Measurements from ENCODE around the gene PYGB.

Gene PYGB

DNA sequence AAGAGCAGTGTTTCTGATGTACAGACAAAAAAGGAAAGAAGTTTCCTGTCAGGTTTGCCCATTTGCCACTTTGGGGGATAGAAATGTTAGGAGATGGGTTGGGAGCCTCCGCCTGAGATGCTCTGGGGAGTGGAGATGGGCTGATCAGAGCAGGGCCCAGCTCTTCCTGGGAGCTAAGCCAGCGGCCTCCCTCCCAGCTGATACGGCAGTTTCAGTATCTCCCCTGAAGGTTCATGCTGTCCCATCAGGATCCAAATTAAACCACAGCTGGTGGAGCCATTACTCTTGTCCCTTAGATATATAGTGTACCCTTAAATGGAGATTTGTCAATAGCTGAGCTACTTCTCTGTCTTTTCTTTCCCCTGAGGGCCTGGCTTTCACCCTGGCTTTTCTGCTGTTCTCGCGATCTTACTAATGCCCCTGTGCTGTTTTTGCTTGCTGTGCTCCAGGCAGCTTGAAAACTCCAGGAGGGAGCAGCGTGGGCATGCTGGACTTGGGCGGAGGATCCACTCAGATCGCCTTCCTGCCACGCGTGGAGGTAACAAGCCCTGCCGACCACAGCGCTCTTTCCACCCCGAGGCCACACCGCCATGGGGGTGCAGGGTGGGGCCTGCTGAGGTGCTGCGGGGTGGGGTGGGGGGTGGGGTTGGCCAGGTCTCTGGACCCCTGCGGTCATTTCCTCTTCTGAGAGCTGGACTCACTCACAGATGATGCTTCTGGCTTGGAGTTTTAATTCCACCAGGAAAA lies 31.5 kb upstream of the PYGB start:
- no peak for DNase-seq

DNA sequence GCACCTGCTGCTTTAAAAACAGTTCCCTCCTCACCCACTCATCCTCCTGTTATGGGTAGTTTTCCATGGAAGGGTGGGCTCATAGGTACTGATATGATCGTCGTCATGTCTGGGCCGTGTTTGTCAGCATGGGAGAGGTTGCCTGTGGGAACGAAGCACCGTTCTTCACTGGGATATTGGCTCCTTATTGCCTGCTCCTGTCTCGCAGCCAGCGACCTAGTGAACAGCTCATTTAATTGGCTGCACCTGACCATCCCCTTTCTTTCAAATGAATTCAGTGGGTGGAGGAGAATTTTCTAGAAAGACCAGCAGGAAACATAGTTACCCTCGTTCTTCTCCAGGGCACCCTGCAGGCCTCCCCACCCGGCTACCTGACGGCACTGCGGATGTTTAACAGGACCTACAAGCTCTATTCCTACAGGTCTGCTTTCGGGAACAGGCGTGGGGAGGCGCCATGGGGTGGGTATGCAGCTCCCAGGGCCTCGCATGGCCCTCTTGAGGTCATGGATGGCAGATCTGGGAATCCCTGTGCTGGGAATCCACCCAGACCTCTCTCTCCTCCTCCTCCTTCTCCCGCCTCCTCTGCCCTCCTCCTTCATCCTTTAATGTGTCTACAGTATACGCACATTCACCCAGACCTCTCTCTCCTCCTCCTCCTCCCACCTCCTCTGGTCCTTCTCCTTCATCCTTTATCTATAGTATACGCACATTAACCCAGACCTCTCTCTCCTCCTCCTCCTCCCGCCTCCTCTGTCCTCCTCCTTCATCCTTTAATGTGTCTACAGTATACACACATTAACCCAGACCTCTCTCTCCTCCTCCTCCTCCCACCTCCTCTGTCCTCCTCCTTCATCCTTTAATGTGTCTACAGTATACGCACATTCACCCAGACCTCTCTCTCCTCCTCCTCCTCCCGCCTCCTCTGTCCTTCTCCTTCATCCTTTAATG lies 30.4 kb upstream of the PYGB start:
- no peak for DNase-seq

DNA sequence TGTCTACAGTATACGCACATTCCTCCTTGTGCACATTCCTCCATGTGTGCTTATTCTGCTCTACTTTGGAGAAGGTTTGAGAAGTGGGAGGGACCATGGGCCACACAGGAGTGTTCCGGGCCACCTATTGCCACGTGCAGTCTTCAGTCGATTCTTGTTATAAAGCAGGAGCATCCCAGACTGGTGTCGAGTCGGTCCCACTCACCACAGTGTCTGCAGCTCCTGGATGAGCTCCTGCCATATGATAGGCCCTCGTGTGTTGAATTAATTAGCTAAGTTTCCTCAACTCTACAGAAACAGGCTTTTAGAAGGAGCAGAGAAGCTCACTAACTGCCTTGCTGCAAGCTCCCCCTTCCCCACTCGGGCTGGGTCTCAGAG lies 29.8 kb upstream of the PYGB start:
- DNase-seq: no peak

DNA sequence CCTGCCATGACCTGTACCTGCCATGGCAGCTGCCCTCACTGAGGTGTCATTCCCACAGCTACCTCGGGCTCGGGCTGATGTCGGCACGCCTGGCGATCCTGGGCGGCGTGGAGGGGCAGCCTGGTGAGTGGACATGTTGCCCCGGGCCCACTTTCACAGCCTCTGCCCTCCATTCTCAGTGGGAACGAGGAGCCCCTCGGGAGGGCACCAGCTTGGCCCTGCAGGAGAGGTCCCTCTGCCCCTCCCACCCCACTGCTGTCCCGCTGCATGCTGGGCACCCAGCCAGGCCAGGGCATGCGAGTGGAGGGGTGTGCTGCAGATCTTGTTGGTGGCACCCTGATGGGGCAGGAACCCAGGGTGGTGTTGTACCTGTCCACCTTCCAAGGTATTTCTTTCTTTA lies 29.4 kb upstream of the PYGB start:
- no peak for DNase-seq

DNA sequence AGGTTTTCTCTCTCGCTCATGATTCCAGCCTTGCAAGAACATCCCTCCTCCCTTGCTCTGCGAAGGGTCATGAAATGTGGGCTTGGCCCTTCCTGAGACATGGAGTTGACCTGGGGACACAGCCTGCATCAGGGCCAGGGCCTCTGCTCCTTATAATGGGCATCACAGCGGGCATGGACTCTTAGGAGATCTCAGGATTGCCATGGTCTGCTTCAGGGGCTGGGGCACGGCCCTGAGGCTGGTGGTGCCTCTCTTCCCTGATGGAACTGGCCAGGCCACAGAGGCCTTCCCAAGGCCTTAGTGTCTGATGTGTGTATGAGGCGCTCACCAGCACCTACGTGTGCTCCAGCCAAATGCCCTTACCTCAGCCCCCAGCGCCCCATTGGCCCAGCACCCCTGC lies 28.5 kb upstream of the PYGB start:
- no peak for DNase-seq

DNA sequence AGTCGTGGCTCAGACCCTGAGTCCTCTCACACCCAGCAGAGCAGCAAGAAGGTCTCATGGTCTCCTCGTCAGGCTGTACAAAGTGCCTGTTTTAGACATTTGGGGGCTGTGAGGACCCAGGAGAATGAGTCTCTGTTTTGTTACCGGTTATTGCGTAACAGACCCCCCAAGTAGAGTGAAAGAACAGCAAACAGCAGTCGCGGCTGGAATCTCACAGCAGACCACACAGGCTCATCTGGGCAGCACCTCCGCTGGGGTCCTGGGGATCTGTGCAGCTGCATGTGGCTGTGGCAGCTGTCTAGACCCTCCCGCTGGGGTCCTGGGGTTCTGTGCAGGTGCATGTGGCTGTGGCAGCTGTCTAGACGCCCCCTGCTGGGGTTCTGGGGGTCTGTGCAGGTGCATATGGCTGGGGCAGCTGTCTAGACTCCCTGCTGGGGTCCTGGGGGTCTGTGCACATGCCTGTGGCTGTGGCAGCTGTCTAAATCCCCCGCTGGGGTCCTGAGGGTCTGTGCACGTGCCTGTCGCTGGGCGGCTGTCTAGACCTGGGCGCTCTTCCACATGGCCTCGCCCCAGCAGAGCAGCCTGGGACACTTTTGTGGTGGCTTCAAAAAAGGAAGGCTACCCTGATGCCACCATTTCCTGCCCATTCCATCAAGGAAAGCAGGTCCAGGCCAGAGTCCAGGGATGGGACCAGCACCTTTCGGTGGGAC lies 27.7 kb upstream of the PYGB start:
- DNase-seq: no peak

DNA sequence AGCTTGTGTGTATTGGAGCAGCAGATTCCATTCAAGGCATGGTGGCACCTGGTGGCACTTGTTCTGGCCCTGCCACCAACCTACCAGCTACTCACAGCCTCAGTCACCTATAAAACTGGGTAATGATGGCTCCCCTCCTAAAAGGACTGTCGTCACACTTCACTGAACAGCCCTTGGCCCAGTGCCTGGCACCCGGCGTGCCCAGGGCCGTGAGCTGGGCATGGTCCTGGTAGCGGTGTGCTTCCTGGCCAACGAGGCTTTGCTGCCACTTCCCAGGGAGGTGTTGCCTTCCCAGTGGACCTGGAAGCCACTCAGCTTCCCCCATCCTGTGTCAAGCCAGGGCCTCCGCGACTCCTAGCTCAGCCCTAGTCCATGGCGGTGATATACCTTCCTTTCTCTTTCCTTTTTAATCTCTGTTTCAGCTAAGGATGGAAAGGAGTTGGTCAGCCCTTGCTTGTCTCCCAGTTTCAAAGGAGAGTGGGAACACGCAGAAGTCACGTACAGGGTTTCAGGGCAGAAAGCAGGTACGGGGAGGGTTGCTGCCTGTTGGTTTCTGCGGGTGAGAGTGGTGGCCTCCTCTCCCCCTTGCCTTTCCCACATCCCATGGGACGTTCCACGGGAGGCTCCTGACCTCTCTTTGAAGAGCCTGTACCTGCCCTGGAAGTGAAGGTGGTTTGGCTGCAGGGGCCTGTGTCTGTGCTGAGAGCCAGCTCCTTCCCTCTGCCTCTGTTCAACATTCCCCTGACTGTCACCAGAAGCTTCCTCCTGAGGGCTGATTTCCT lies 26.9 kb upstream of the PYGB start:
- no peak for DNase-seq

DNA sequence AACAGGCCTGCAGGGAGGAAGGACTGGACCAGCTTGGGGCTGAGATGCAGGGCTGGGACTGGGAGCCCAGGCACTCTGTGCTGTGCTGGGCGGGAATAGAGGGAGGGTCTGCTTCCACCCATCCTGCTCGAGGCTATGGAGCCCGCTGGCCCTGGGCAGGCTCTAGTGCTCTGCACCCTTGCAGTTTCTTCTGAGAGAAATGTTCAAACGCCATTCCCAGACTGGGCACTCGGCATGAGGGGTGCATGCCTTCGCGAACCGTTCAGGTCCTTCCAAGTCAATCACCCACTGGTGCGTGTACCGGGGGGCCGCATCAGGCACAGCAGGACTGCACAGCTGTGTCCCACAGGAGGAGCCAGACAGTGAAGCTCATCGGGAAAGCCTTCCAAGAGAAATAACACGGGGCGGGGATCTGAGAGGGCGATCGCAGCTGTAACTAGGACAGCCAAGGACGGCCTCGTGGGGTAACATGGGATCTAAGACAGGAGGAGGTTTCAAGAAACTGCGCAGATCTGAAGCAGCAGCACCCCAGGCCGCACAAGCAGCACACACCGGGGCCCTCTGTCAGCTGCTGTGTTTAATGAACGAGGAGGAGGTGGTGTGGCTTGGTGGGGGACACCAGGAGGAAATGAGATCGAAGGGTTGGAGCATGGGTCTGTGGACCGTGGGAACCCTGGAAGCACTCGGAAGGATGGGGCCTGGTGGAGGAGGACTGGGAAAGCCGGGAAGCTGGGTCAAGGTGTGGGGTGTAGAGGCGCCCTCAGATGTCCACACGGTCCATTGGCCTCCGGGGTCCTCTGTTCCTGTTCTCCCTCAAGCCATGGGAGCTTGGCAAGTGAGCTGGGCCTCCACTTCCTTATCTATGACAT lies 26.1 kb upstream of the PYGB start:
- DNase-seq: no peak

DNA sequence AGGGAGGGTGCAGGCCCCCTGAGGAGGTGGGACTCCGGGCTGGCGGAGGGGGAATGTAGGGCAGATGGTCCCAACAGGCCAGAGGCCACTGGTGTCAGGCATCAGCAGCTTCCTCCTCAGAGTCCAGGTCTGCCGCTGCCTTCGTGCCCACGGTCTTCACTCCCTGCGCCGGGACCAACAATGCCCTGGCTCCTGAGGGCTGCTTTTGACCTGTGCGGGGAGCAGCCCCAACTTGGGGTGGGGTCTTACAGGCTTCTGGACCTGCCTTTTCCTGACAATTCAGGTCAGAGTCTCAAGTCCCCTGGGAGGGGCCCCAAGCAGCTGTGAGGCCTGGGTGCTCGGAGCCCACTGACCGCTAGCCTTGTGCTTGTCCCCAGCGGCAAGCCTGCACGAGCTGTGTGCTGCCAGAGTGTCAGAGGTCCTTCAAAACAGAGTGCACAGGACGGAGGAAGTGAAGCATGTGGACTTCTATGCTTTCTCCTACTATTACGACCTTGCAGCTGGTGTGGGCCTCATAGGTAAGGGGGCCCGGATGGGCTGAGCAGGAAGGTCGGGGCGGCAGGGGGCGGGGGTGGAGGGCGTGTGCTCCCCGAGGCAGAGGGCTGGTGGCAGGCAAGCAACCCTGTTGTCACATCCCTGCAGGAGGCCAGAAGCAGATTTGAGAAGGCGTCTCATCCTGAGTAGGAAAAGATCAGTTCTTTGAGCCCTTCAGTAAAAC lies 25.3 kb upstream of the PYGB start:
- no peak for DNase-seq

DNA sequence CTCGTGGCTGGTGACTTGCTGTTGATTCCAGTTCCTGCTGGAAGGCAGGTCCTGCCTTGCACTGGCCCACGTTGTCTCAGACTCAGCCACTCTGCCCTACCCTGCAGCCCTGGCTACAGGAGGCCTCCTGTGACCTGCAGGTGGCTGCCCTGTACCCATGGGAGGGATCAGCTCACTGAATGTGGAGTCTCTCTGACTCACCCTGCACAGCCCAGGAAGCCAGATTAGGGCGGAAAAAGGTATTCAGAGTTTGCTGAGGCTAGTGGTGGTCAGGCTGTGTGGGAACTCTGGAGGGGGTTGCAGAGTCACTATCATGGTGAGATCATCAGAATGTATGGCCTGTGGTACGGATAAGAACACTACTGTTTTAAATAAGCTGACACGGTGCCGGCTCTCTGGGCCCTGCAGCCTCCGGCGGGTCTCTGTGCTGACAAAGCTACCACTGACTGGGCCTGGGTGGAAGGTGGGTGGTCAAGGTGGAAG lies 24.7 kb upstream of the PYGB start:
- no peak for DNase-seq

DNA sequence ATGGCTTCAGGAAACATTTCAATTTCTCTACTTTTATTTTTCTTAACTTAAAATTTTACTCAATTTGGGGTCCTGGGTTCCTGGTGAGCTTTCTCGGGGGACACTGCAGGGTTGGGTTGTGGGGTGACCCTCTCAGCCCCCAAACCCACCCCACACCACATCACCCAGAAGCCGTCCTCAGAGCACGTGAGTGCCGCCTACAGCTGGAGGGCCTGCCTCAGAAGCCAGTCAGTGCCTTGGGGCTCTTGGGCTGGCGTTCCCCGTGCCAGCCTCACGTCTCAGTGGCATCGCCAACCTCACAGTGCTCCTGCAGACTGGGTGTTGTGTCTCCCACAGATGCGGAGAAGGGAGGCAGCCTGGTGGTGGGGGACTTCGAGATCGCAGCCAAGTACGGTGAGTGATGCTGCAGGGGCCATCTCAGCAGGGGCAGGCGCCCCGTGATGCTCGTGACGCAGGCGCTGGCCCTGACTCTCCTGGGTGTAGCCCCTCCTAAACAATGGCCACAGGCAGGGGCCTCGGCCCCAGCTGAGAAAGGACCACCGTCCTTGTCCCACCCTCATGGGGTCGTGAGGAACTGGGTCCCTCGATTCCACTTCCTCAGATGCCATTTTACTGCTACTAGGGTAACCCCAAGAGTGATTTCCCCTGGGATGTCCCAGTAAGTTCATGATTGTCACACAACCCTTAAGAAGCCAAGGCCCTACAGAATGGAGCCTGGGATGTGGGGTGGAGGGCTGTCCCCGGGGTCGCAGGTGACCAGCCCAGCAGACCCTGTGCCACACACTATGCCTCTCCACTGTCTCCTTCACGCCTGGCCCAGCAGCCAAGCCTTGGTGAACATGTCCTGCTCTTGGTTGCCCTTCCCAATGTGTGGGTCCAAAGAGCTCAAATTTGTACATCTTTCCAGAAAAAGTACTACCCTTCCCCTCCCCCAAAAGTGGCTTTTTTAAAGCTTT lies 23.8 kb upstream of the PYGB start:
- no peak for DNase-seq

DNA sequence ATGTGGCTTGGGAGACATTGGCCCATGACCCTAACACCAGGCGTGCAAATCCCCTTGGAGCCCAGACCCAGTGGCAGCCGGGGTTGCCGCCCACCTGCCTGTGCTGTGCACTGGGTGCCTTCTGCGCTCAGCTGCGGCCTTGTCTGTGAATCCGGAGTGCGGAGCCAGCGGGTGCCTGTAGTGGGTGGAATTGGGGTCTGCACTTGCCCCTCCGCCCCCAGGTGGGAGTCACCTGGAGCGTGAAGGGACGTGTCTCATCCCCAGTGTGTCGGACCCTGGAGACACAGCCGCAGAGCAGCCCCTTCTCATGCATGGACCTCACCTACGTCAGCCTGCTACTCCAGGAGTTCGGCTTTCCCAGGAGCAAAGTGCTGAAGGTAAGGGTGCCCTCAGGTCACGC lies 22.9 kb upstream of the PYGB start:
- no peak for DNase-seq

DNA sequence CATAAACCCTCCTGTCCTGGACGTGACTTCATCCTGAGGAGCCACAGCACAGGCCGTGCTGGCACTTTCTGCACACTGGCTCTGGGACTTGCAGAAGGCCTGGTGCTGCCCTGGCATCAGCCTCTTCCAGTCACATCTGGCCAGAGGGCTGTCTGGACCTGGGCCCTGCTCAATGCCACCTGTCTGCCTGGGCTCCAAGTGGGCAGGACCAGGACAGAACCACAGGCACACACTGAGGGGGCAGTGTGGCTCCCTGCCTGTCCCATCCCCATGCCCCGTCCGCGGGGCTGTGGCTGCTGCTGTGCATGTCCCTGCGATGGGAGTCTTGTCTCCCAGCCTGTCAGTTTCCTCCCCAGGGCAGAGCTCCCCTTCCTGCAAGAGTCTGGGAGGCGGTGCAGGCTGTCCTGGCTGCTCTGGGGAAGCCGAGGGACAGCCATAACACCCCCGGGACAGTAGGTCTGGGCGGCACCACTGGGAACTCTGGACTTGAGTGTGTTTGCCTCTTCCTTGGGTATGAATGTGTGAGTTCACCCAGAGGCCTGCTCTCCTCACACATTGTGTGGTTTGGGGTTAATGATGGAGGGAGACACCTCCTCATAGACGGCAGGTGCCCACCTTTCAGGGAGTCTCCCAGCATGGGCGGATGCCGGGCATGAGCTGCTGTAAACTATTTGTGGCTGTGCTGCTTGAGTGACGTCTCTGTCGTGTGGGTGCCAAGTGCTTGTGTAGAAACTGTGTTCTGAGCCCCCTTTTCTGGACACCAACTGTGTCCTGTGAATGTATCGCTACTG lies 22.0 kb upstream of the PYGB start:
- no peak for DNase-seq

DNA sequence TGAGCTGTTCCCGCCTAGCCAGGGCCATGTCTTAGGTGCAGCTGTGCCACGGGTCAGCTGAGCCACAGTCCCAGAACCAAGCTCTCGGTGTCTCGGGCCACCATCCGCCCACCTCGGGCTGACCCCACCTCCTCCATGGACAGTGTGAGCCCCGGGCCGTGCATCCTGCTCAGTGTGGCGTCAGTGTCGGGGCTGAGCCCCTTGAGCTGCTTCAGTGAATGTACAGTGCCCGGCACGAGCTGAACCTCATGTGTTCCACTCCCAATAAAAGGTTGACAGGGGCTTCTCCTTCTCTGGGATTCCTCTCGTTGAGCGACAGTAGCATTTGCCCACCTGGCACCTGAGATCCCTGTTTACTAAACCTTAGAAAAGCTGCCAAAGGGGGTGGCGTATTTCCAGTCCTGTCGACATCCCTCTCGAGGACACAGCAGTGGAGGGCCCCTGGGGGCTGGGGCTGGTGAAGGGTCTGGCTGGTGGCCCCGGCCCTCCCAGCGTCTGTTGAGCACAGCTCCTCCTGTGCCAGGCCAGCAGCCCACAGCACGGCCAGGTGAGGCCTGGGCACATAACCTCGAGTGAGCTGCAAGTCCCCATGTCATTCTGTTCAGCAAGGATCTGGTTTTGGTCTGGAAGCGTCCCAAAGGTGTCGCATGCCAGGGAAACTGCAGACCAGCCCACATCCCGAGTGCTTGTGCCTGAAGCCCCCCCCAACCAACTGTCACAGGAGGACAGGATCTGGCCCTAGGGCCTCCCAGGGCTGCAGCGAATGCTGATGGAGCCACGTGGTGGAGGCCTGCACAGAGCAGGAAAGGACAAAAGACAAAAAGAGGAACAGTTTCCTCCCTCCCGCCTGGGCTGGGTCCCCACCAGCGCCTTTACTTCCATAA lies 21.2 kb upstream of the PYGB start:
- no peak for DNase-seq

DNA sequence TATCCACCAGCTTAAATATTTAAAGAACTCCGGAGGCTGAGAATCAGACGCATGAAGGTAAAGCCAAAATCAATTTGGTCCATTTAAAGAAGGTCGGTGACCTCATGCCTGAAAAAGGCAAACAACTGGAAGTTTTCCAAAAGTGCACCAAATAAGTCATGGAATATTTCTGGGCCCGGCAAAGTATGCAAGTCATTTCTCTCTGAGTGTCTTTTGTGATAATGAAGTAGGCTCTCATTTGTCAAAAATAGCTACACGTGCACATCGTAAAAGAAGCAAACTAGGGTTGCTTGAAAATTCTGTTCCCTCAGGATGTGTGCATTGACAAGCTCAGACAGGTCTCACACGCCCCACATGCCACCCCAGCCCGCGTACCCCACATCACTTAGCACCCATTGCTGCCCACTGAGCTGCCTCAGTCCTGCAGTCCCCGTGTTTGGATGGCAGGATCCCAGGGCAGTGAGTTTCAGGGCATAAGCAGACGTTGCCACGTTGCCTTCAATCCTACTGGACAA lies 20.5 kb upstream of the PYGB start:
- no peak for DNase-seq

DNA sequence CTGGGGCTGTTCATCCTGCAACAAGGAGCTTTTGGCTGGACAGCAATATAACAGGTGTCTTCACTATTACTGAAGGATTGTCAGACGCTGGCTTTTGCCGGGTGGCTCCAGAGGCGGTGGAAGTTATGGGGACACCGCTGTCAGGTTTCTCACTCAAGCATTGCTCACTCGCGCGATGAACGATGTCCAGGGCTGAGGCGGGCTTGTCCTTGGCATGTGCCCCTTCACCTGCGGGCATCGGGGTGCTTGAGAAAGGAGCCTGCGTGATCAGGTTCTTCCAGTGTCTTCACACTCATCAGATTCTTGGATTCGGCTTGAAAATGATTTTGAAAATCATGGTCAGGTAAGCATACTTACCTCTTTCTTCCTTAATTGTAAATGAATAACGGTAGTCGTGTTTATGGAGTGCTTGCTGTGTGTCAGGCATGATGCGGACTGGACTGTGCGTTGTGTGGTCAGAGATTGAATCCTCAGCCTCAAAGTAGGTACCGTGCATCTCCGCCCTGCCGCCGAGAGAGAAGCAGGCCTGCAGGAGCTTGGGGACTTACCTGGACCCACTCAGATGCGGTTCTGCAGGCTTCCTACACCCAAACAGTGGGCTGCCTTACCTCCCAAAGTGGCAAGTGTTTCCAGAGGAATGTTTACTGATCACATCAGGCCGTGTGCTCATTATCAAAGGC lies 18.3 kb upstream of the PYGB start:
- DNase-seq: no peak
